Loucy (cell line): ENCODE data around the gene MOCS1.

Experiments
- H2AFZ ChIP-seq: fragments of 200-600 bp; sonication (generic); 2 replicates; pipeline ENCODE4 v1.6.0; 2016; ENCODE audit warnings: antibody characterized with exemption, mild to moderate bottlenecking, low read length, moderate library complexity
- H3F3A ChIP-seq: fragments of 200-600 bp; 2 replicates; pipeline ENCODE4 v1.6.0; 2016; ENCODE audit warnings: antibody characterized with exemption, low read depth, mild to moderate bottlenecking
- H3K27me3 ChIP-seq: fragments of 200-600 bp; sonication (generic); 2 replicates; pipeline ENCODE4 v1.6.1; 2014; ENCODE audit warnings: low read length, mild to moderate bottlenecking; ENCODE audit not compliant: insufficient read depth, poor library complexity, severe bottlenecking
- H3K36me3 ChIP-seq: fragments of 200-600 bp; sonication (generic); 2 replicates; pipeline ENCODE4 v1.6.1; 2016; ENCODE audit warnings: low read length; ENCODE audit not compliant: insufficient read depth
- H3K4me1 ChIP-seq: fragments of 200-600 bp; sonication (generic); 2 replicates; pipeline ENCODE4 v1.5.1; 2014; ENCODE audit warnings: low read length, mild to moderate bottlenecking; ENCODE audit not compliant: insufficient read depth, poor library complexity, severe bottlenecking
- H3K4me2 ChIP-seq: fragments of 200-600 bp; sonication (generic); 2 replicates; pipeline ENCODE4 v1.6.0; 2014; ENCODE audit warnings: antibody characterized with exemption, low read length, low read depth, mild to moderate bottlenecking; ENCODE audit not compliant: poor library complexity, severe bottlenecking
- H3K4me3 ChIP-seq: fragments of 200-600 bp; sonication (generic); 2 replicates; pipeline ENCODE4 v1.5.1; 2014; ENCODE audit warnings: low read length, mild to moderate bottlenecking, mixed read lengths; ENCODE audit not compliant: poor library complexity, severe bottlenecking
- H3K79me2 ChIP-seq: fragments of 200-600 bp; sonication (generic); 2 replicates; pipeline ENCODE4 v1.6.1; 2014; ENCODE audit warnings: low read length; ENCODE audit not compliant: insufficient read depth
- H3K9ac ChIP-seq: fragments of 200-600 bp; sonication (generic); 2 replicates; pipeline ENCODE4 v1.6.0; 2014; ENCODE audit warnings: mild to moderate bottlenecking, low read depth, low read length, moderate library complexity; ENCODE audit not compliant: poor library complexity, severe bottlenecking
- H3K9me2 ChIP-seq: fragments of 200-600 bp; sonication (generic); replicated peaks from 2 replicates; pipeline ENCODE4 v1.6.1; 2016; ENCODE audit warnings: low read depth, low read length, mixed read lengths
- H3K9me3 ChIP-seq: fragments of 200-600 bp; sonication (generic); 2 replicates; pipeline ENCODE4 v1.6.1; 2014; ENCODE audit warnings: mild to moderate bottlenecking, antibody characterized with exemption, low read length, low read depth; ENCODE audit not compliant: insufficient read depth
- H4K20me1 ChIP-seq: fragments of 200-600 bp; sonication (generic); 2 replicates; pipeline ENCODE4 v1.6.0; 2014; ENCODE audit warnings: antibody characterized with exemption, low read length, mild to moderate bottlenecking; ENCODE audit not compliant: insufficient read depth, poor library complexity, severe bottlenecking
- EZH2phosphoT487 ChIP-seq: fragments of 200-600 bp; IDR thresholded peaks from 2 replicates; pipeline ENCODE4 v1.6.1; 2018; ENCODE audit warnings: antibody characterized with exemption, mild to moderate bottlenecking, moderate library complexity, borderline replicate concordance
- TF ChIP-seq, protein P1 (sequence below): fragments of 200-600 bp; sonication (generic); conservative IDR thresholded peaks from 2 replicates; pipeline ENCODE4 v1.5.1; 2014; ENCODE audit warnings: mild to moderate bottlenecking, antibody characterized with exemption, low read length

MOCS1 gene

DNA sequence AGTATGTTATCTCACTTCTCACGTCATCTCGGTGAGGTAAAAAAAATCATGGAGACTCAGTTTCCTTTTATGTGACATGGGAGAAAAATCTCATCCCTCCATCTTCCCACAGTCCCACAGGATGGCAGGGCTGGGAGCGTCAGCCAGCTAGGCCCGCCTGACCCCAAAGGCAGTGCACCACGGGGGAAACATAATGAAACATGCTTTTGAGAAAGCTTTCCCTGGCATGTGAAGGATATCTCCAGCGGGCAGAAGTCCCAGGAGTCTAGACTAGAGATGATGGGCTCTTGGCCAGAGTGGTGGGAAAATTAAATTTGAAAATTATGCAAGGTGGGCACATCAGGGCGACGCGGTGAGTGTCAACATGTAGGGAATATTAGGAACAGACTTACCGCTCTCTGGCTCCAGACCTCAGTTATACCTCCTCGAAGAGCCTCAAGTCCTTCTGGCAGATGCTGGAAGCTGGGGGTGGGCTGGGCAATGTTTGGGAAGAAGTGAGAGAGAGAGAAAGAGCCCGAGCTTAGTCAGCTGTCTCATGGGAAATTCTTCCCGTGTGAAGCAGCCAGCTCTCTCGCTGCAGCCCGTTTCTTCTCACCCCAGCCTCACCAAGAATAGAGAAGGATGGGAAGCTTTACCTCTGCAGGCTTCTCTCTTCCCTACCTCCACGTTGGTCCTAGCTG is 52.3 kb downstream of the MOCS1 start:
- no peak overlapping the region for H3K9ac ChIP-seq
- H3K9me2 ChIP-seq = no peaks in the 10 kb centered on the region
- no peak overlapping the region for H3K4me3 ChIP-seq
- no peaks in the 10 kb centered on the region for H3K27me3 ChIP-seq
- TF ChIP-seq, protein P1, sequence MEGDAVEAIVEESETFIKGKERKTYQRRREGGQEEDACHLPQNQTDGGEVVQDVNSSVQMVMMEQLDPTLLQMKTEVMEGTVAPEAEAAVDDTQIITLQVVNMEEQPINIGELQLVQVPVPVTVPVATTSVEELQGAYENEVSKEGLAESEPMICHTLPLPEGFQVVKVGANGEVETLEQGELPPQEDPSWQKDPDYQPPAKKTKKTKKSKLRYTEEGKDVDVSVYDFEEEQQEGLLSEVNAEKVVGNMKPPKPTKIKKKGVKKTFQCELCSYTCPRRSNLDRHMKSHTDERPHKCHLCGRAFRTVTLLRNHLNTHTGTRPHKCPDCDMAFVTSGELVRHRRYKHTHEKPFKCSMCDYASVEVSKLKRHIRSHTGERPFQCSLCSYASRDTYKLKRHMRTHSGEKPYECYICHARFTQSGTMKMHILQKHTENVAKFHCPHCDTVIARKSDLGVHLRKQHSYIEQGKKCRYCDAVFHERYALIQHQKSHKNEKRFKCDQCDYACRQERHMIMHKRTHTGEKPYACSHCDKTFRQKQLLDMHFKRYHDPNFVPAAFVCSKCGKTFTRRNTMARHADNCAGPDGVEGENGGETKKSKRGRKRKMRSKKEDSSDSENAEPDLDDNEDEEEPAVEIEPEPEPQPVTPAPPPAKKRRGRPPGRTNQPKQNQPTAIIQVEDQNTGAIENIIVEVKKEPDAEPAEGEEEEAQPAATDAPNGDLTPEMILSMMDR = no peak
- TF ChIP-seq EZH2phosphoT487 = no peak
- H3K4me1 ChIP-seq = no peaks in the 10 kb centered on the region
- no peaks in the 10 kb centered on the region for H3K79me2 ChIP-seq
- no peaks in the 10 kb centered on the region for H3K36me3 ChIP-seq
- no peaks in the 10 kb centered on the region for H3K9me3 ChIP-seq
- H4K20me1 ChIP-seq = no peaks in the 10 kb centered on the region
- H2AFZ ChIP-seq = no peak overlapping the region
- no peaks in the 10 kb centered on the region for H3F3A ChIP-seq
- H3K4me2 ChIP-seq = no peak overlapping the region

DNA sequence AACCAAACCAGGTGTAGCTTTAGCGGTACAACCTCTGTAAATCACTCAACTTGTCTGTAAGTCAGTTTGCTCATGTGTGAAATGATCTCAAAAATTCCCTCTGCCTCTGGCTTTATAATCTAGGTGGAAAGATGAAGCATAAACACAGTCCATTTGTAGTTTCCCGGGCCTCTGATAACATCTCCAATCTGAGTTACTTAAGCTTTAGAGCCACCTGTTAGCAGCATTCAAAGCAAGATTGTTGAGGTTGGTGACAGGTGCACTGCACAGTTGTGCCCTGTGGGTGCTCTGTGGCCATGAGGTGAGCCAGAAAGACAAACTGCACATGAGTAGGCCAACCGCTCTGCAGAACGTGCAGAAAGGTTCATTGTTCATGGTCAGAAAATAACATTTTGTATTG is 53.7 kb downstream of the MOCS1 start:
- Histone ChIP-seq H3K9ac (no peak overlapping the region), H3K36me3 (no peaks in the 10 kb centered on the region)
- TF ChIP-seq, protein P1 = no peak
- no peak for TF ChIP-seq EZH2phosphoT487

DNA sequence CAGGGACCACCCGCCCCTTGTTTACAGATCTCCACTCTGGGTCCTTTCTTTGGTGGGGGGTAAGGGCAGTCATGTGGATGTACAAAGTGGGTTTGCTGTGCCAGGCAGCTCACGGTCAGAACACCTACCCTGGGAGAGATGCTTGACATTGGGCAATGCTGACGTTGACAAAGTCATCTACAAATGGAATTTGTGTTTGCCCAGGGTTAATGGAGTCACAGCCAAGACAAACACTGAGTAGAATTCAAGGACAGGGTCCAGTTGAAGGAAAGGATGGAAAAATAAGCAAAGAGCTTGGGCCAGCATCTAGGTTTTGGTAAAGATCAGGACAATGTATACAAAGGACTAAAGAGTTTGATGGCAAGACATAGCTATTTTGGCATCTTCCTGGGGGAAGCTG is 54.7 kb downstream of the MOCS1 start:
- no peak overlapping the region for H2AFZ ChIP-seq
- H3K9ac ChIP-seq = no peak overlapping the region
- no peaks in the 10 kb centered on the region for H3K79me2 ChIP-seq
- no peaks in the 10 kb centered on the region for H3K9me2 ChIP-seq
- no peaks in the 10 kb centered on the region for H3F3A ChIP-seq
- no peaks in the 10 kb centered on the region for H4K20me1 ChIP-seq
- no peaks in the 10 kb centered on the region for H3K27me3 ChIP-seq
- no peaks in the 10 kb centered on the region for H3K9me3 ChIP-seq
- no peaks in the 10 kb centered on the region for H3K36me3 ChIP-seq
- H3K4me1 ChIP-seq = no peaks in the 10 kb centered on the region
- H3K4me2 ChIP-seq = no peak overlapping the region
- H3K4me3 ChIP-seq = no peak overlapping the region
- TF ChIP-seq EZH2phosphoT487 = no peak
- TF ChIP-seq, protein P1 = no peak

More for the DNA sequence above, 53.7 kb downstream of the MOCS1 start:
- Histone ChIP-seq H3F3A (no peaks in the 10 kb centered on the region), H3K4me2 (no peak overlapping the region), H3K27me3 (no peaks in the 10 kb centered on the region), H2AFZ (no peak overlapping the region), H3K4me3 (no peak overlapping the region), H3K9me3 (no peaks in the 10 kb centered on the region), H3K4me1 (no peaks in the 10 kb centered on the region), H3K9me2 (no peaks in the 10 kb centered on the region), H3K79me2 (no peaks in the 10 kb centered on the region), H4K20me1 (no peaks in the 10 kb centered on the region)
